Activated CD8-positive, alpha-beta memory T cell treated with anti-CD3 and anti-CD28 coated beads, Interleukin-2, amount 10 ng/mL, durations not matched to agents 7 days and 5 days (primary cell): ENCODE results near the gene PCDH9. TPM values are rescaled to one million over a fixed set of nuclear protein-coding genes. Genes with fewer than 3 reads are reported as not detected.

Experiments used
- ATAC-seq: fragments of 150-1000 bp; cut with Tn5 transposase; one replicate; pipeline ENCODE4 v1.10.0; 2021; ENCODE audit warnings: moderate library complexity
- CTCF ChIA-PET: fragments of 350-600 bp; sonication (Branson Sonifier 250); formaldehyde crosslinking; loops from one replicate; lab custom pipeline; 2021; ENCODE audit warnings: antibody characterized with exemption; lab: Charles Lee
- DNase-seq: peaks from one replicate; pipeline ENCODE4 v3.0.0-alpha.2; 2020
- H3K27ac Mint-ChIP-seq: one replicate; pipeline ENCODE4 v1.8.0; 2021; ENCODE audit warnings: mild to moderate bottlenecking, mixed read lengths
- H3K27me3 Mint-ChIP-seq: one replicate; pipeline ENCODE4 v1.8.0; 2021; ENCODE audit warnings: mixed read lengths
- H3K36me3 Mint-ChIP-seq: one replicate; pipeline ENCODE4 v1.8.0; 2021; ENCODE audit warnings: mild to moderate bottlenecking, mixed read lengths
- H3K4me1 Mint-ChIP-seq: one replicate; pipeline ENCODE4 v1.8.0; 2021; ENCODE audit warnings: mixed read lengths
- H3K4me3 Mint-ChIP-seq: one replicate; pipeline ENCODE4 v1.8.0; 2021; ENCODE audit warnings: mild to moderate bottlenecking, moderate library complexity, mixed read lengths
- H3K9me3 Mint-ChIP-seq: one replicate; pipeline ENCODE4 v1.8.0; 2022; ENCODE audit warnings: low read depth, mixed read lengths
- total RNA-seq, 2 experiments: library from RNA; stranded (reverse); gene quantifications; one replicate each; pipeline ENCODE4 v1.2.3, GENCODE V29; 2021

The PCDH9 gene
- total RNA-seq, 2 experiments from 2014 or later, result 0.14 to 0.15 TPM

GRCh38 chr13:67069117-67069767 is 160.9 kb downstream of the PCDH9 start:
- no peak for DNase-seq
- no peaks in the 10 kb centered on the region for H3K4me1 Mint-ChIP-seq
- no peaks in the 10 kb centered on the region for H3K9me3 Mint-ChIP-seq
- no peak for ATAC-seq
- H3K27ac Mint-ChIP-seq, result no peak overlapping the region
- no peak overlapping the region for H3K4me3 Mint-ChIP-seq
- H3K36me3 Mint-ChIP-seq, result no peaks in the 10 kb centered on the region
- no peaks in the 10 kb centered on the region for H3K27me3 Mint-ChIP-seq
- CTCF ChIA-PET, result interaction anchor here (0.5 kb wide), 1 partner anchor 339 kb away, joined by 3 read pairs; no protein-coding TSS in a partner anchor

- H3K9me3 Mint-ChIP-seq, result peaks cover 4% of the 10 kb centered on the region
- CTCF ChIA-PET, result no interaction called here
- no peaks in the 10 kb centered on the region for H3K27me3 Mint-ChIP-seq
- H3K27ac Mint-ChIP-seq, result no peak overlapping the region
- DNase-seq (no peak), ATAC-seq (no peak)
- H3K36me3 Mint-ChIP-seq, result no peaks in the 10 kb centered on the region
- H3K4me3 Mint-ChIP-seq, result no peak overlapping the region
- H3K4me1 Mint-ChIP-seq, result no peaks in the 10 kb centered on the region
These were observed 165.2 kb downstream of the PCDH9 start for GRCh38 chr13:67064920-67065319.

GRCh38 chr13:67063036-67063435 is 167.1 kb downstream of the PCDH9 start:
- H3K27me3 Mint-ChIP-seq, result no peaks in the 10 kb centered on the region
- CTCF ChIA-PET, result no interaction called here
- ATAC-seq, result no peak
- H3K4me3 Mint-ChIP-seq, result no peak overlapping the region
- H3K9me3 Mint-ChIP-seq, result peaks cover 4% of the 10 kb centered on the region
- no peaks in the 10 kb centered on the region for H3K36me3 Mint-ChIP-seq
- H3K4me1 Mint-ChIP-seq, result no peaks in the 10 kb centered on the region
- no peak for DNase-seq
- no peak overlapping the region for H3K27ac Mint-ChIP-seq

- ATAC-seq (no peak), DNase-seq (no peak)
- no peaks in the 10 kb centered on the region for H3K36me3 Mint-ChIP-seq
- no peaks in the 10 kb centered on the region for H3K4me1 Mint-ChIP-seq
- H3K27me3 Mint-ChIP-seq, result no peaks in the 10 kb centered on the region
- peaks cover 4% of the 10 kb centered on the region for H3K9me3 Mint-ChIP-seq
- H3K4me3 Mint-ChIP-seq, result no peak overlapping the region
- H3K27ac Mint-ChIP-seq, result no peak overlapping the region
- CTCF ChIA-PET, result no interaction called here
These were observed 168.0 kb downstream of the PCDH9 start for GRCh38 chr13:67062160-67062559.

GRCh38 chr13:67061750-67062149 is 168.4 kb downstream of the PCDH9 start:
- no peaks in the 10 kb centered on the region for H3K36me3 Mint-ChIP-seq
- H3K27me3 Mint-ChIP-seq, result no peaks in the 10 kb centered on the region
- ATAC-seq (no peak), DNase-seq (no peak)
- peaks cover 4% of the 10 kb centered on the region for H3K9me3 Mint-ChIP-seq
- CTCF ChIA-PET, result no interaction called here
- H3K4me3 Mint-ChIP-seq, result no peak overlapping the region
- H3K4me1 Mint-ChIP-seq, result no peaks in the 10 kb centered on the region
- H3K27ac Mint-ChIP-seq, result no peak overlapping the region

GRCh38 chr13:67052550-67053490 is 177.3 kb downstream of the PCDH9 start:
- DNase-seq (no peak), ATAC-seq (no peak)
- H3K27ac Mint-ChIP-seq, result no peak overlapping the region
- H3K4me3 Mint-ChIP-seq, result no peak overlapping the region
- peaks cover 6% of the 10 kb centered on the region for H3K9me3 Mint-ChIP-seq
- H3K27me3 Mint-ChIP-seq, result no peaks in the 10 kb centered on the region
- no peaks in the 10 kb centered on the region for H3K4me1 Mint-ChIP-seq
- CTCF ChIA-PET, result no interaction called here
- H3K36me3 Mint-ChIP-seq, result no peaks in the 10 kb centered on the region

GRCh38 chr13:67049744-67050143 is 180.4 kb downstream of the PCDH9 start:
- Mint-ChIP-seq H3K9me3 (peaks cover 6% of the 10 kb centered on the region), H3K4me3 (no peak overlapping the region), H3K27me3 (no peaks in the 10 kb centered on the region), H3K36me3 (no peaks in the 10 kb centered on the region), H3K27ac (no peak overlapping the region), H3K4me1 (no peaks in the 10 kb centered on the region)
- CTCF ChIA-PET, result no interaction called here
- no peak for ATAC-seq
- DNase-seq, result no peak

- Mint-ChIP-seq H3K27me3 (no peaks in the 10 kb centered on the region), H3K36me3 (no peaks in the 10 kb centered on the region), H3K4me1 (no peaks in the 10 kb centered on the region), H3K4me3 (no peak overlapping the region), H3K27ac (no peak overlapping the region), H3K9me3 (peaks cover 5% of the 10 kb centered on the region)
- DNase-seq, result no peak
- no peak for ATAC-seq
- CTCF ChIA-PET, result no interaction called here
These were observed 181.3 kb downstream of the PCDH9 start for GRCh38 chr13:67048821-67049150.

GRCh38 chr13:67048084-67048820 is 181.9 kb downstream of the PCDH9 start:
- ATAC-seq (no peak), DNase-seq (no peak)
- H3K27ac Mint-ChIP-seq, result no peak overlapping the region
- no peaks in the 10 kb centered on the region for H3K27me3 Mint-ChIP-seq
- H3K4me3 Mint-ChIP-seq, result no peak overlapping the region
- CTCF ChIA-PET, result no interaction called here
- no peaks in the 10 kb centered on the region for H3K36me3 Mint-ChIP-seq
- H3K4me1 Mint-ChIP-seq, result no peaks in the 10 kb centered on the region
- H3K9me3 Mint-ChIP-seq, result peaks cover 6% of the 10 kb centered on the region

GRCh38 chr13:67045357-67045756 is 184.8 kb downstream of the PCDH9 start:
- Mint-ChIP-seq H3K4me1 (no peaks in the 10 kb centered on the region), H3K9me3 (peaks cover 7% of the 10 kb centered on the region)

GRCh38 chr13:67043901-67044300 is 186.2 kb downstream of the PCDH9 start:
- DNase-seq (no peak), ATAC-seq (no peak)
- Mint-ChIP-seq H3K27me3 (no peaks in the 10 kb centered on the region), H3K36me3 (no peaks in the 10 kb centered on the region), H3K27ac (no peak overlapping the region), H3K9me3 (peaks cover 7% of the 10 kb centered on the region), H3K4me3 (no peak overlapping the region), H3K4me1 (no peaks in the 10 kb centered on the region)
- CTCF ChIA-PET, result no interaction called here

More at GRCh38 chr13:67045357-67045756, 184.8 kb downstream of the PCDH9 start:
- CTCF ChIA-PET, result no interaction called here
- no peak overlapping the region for H3K27ac Mint-ChIP-seq
- H3K36me3 Mint-ChIP-seq, result no peaks in the 10 kb centered on the region
- H3K4me3 Mint-ChIP-seq, result no peak overlapping the region
- ATAC-seq, result no peak
- H3K27me3 Mint-ChIP-seq, result no peaks in the 10 kb centered on the region
- no peak for DNase-seq

GRCh38 chr13:67042556-67042955 is 187.6 kb downstream of the PCDH9 start:
- DNase-seq (no peak), ATAC-seq (no peak)
- Mint-ChIP-seq H3K4me3 (no peak overlapping the region), H3K27me3 (no peaks in the 10 kb centered on the region), H3K9me3 (peaks cover 7% of the 10 kb centered on the region), H3K27ac (no peak overlapping the region), H3K36me3 (no peaks in the 10 kb centered on the region), H3K4me1 (no peaks in the 10 kb centered on the region)
- CTCF ChIA-PET, result no interaction called here

GRCh38 chr13:67036699-67037457 is 193.3 kb downstream of the PCDH9 start:
- Mint-ChIP-seq H3K4me1 (no peaks in the 10 kb centered on the region), H3K27me3 (no peaks in the 10 kb centered on the region)
- CTCF ChIA-PET, result no interaction called here

More at GRCh38 chr13:67036699-67037457, 193.3 kb downstream of the PCDH9 start:
- ATAC-seq, result no peak
- DNase-seq, result no peak
- Mint-ChIP-seq H3K4me3 (no peak overlapping the region), H3K27ac (no peak overlapping the region), H3K36me3 (no peaks in the 10 kb centered on the region), H3K9me3 (peaks cover 1% of the 10 kb centered on the region)
